Measurements from ENCODE around the gene METTL18. TPM values are rescaled to one million over a fixed set of nuclear protein-coding genes. Genes with fewer than 3 reads are reported as not detected.

The METTL18 gene
- total and polyA plus RNA-seq, 2 of the 13 experiments (the other 11 are each of a cell fraction or from before 2014, with no cell fraction given) = 2.7 to 6.7 TPM

- TF ChIP-seq HOMEZ (CRISPR knock-in tag; IDR thresholded peaks at IDR 0.05; ENCODE audit: low read depth) (peak; percentile 98), TEF (CRISPR knock-in tag; IDR thresholded peaks at IDR 0.05) (no peak), BCL6 (CRISPR knock-in tag; IDR thresholded peaks at IDR 0.05) (peak; percentile 73), NR2F2 (IDR thresholded peaks at IDR 0.05; ENCODE audit: borderline replicate concordance, low read depth) (peak; percentile 84), PATZ1 (CRISPR knock-in tag; IDR thresholded peaks at IDR 0.05) (peak; percentile 54; the same call in 1 of the 2 replicates), SSRP1 (CRISPR knock-in tag; IDR thresholded peaks at IDR 0.05) (no peak), NFYC (CRISPR knock-in tag; IDR thresholded peaks at IDR 0.05) (peak; percentile 57), IRF1 (CRISPR knock-in tag; IDR thresholded peaks at IDR 0.05; ENCODE audit: low read depth) (no peak), ZBTB43 (CRISPR knock-in tag; conservative IDR thresholded peaks at IDR 0.05) (no peak), RFX5 (IDR thresholded peaks at IDR 0.05; ENCODE audit: low read depth, low read length) (no peak), ISL2 (CRISPR knock-in tag; IDR thresholded peaks at IDR 0.05) (0 out of 2 replicates have a peak, but pooled peaks have one; percentile 44), PHF20 (CRISPR knock-in tag; IDR thresholded peaks at IDR 0.05) (no peak), KDM1A (CRISPR knock-in tag; IDR thresholded peaks at IDR 0.05) (no peak), ZXDC (CRISPR knock-in tag; IDR thresholded peaks at IDR 0.05) (no peak), PAXIP1 (CRISPR knock-in tag; conservative IDR thresholded peaks at IDR 0.05) (peak; percentile 75)
These were observed 29.0 kb downstream of the METTL18 start (continued) for GRCh38 chr1:169765580-169766331.
